Gastroesophageal sphincter (tissue), 3 donors: Measurements from ENCODE around the gene BNIPL.

Experiments used
- EP300 ChIP-seq: sonication (generic); formaldehyde crosslinking; IDR thresholded peaks from one replicate; pipeline ENCODE4 v1.6.1; 2017; ENCODE audit warnings: antibody characterized with exemption, mild to moderate bottlenecking
- POLR2A ChIP-seq, 2 donors: fragments of 450-650 bp; IDR thresholded peaks; one replicate each; pipeline ENCODE4 v1.6.1; 2017; ENCODE audit warnings: antibody characterized with exemption in 2 of 2, mild to moderate bottlenecking in 2 of 2, moderate library complexity in 1 of 2
- TF ChIP-seq, protein P1 (sequence below), 4 experiments: fragments of 200-600 bp in 2 of 4; fragments of 450-650 bp in 2 of 4; sonication (generic) in 1 of 4; IDR thresholded peaks; one replicate each; pipeline ENCODE4 v1.5.1; 2017 to 2019; ENCODE audit warnings: antibody characterized with exemption in 4 of 4, mild to moderate bottlenecking in 2 of 4, moderate library complexity in 2 of 4

DNA sequence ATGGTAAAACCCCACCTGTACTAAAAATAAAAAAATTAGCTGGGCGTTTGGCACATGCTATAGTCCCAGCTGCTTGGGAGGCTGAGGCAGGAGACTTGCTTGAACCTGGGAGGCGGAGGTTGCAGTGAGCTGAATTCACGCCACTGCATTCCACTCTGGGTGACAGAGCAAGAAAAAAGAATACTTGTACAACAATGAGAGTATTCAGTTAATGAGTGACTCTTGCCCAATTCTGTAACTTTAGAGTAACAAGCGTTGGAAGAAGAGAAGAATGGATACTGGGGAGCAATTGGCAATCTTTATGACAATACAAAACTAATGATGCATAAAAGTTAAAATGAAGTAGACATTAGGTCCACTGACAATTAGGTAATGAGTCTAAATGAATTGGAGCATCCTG, 43.8 kb upstream of the BNIPL start:
- TF ChIP-seq, protein P1, sequence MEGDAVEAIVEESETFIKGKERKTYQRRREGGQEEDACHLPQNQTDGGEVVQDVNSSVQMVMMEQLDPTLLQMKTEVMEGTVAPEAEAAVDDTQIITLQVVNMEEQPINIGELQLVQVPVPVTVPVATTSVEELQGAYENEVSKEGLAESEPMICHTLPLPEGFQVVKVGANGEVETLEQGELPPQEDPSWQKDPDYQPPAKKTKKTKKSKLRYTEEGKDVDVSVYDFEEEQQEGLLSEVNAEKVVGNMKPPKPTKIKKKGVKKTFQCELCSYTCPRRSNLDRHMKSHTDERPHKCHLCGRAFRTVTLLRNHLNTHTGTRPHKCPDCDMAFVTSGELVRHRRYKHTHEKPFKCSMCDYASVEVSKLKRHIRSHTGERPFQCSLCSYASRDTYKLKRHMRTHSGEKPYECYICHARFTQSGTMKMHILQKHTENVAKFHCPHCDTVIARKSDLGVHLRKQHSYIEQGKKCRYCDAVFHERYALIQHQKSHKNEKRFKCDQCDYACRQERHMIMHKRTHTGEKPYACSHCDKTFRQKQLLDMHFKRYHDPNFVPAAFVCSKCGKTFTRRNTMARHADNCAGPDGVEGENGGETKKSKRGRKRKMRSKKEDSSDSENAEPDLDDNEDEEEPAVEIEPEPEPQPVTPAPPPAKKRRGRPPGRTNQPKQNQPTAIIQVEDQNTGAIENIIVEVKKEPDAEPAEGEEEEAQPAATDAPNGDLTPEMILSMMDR (IDR thresholded peaks at IDR 0.05), result no peak
- TF ChIP-seq POLR2A (IDR thresholded peaks at IDR 0.05) (no peak), EP300 (no peak)
